Measurements from ENCODE around the gene BSND.

- TF ChIP-seq CTCF (IDR thresholded peaks at IDR 0.05) (no peak), POLR2A (IDR thresholded peaks at IDR 0.05) (no peak)
Observed at GRCh38 chr1:55056632-55056992, 57.9 kb downstream of the BSND start.

All from ovary (tissue), 3 donors.